Mammary epithelial cell (primary cell): ENCODE data around the gene BSPRY.

Experiments
- EZH2 ChIP-seq: IDR thresholded peaks from 2 replicates; pipeline ENCODE4 v1.6.1; 2012; ENCODE audit warnings: low read length, inconsistent platforms, borderline replicate concordance
- TF ChIP-seq, protein P1 (sequence below), 2 donors: IDR thresholded peaks in 1 of 2; conservative IDR thresholded peaks in 1 of 2; 2 replicates each; pipeline ENCODE4 v1.5.1; 2011 to 2012; ENCODE audit warnings: inconsistent platforms in 2 of 2, low read length in 2 of 2, mild to moderate bottlenecking in 2 of 2, control low read depth in 1 of 2, low read depth in 1 of 2; ENCODE audit not compliant: insufficient read depth in 1 of 2; ENCODE audit errors: extremely low read depth in 1 of 2

DNA sequence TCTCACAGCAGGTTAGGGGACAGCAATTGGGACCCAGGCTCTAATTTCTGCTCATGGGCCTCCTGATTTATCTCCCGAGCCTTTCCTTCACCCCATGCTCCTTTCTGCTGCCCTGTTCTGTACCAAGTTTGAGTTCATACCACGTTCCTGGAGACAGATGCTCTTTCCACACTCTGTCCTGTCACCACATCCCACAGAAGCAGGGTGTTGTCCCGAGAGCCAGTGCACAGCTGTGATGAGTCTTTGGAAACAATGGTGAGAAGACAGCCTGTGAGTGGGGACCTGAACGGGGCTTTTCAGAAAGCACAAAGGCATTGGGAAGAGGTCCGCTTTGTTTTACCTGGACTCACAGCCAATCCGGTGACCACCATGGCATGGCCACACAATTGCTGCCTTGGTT, 26.7 kb upstream of the BSPRY start:
- TF ChIP-seq EZH2 = no peak
- TF ChIP-seq, protein P1, sequence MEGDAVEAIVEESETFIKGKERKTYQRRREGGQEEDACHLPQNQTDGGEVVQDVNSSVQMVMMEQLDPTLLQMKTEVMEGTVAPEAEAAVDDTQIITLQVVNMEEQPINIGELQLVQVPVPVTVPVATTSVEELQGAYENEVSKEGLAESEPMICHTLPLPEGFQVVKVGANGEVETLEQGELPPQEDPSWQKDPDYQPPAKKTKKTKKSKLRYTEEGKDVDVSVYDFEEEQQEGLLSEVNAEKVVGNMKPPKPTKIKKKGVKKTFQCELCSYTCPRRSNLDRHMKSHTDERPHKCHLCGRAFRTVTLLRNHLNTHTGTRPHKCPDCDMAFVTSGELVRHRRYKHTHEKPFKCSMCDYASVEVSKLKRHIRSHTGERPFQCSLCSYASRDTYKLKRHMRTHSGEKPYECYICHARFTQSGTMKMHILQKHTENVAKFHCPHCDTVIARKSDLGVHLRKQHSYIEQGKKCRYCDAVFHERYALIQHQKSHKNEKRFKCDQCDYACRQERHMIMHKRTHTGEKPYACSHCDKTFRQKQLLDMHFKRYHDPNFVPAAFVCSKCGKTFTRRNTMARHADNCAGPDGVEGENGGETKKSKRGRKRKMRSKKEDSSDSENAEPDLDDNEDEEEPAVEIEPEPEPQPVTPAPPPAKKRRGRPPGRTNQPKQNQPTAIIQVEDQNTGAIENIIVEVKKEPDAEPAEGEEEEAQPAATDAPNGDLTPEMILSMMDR (conservative IDR thresholded peaks at IDR 0.05 in 1 of 2, IDR thresholded peaks at IDR 0.05 in 1 of 2; ENCODE audit: extremely low read depth in 1 of 2, insufficient read depth in 1 of 2, low read depth in 1 of 2, low read length in 2 of 2) = no peak
